ENCODE results near the gene LACTB. TPM values are rescaled to one million over a fixed set of nuclear protein-coding genes. Genes with fewer than 3 reads are reported as not detected.

LACTB gene
- total and polyA plus RNA-seq, 10 of the 15 experiments (the other 5 are each of a cell fraction or from before 2014, with no cell fraction given), result 5.0 to 35.3 (median 16.6) TPM

DNA sequence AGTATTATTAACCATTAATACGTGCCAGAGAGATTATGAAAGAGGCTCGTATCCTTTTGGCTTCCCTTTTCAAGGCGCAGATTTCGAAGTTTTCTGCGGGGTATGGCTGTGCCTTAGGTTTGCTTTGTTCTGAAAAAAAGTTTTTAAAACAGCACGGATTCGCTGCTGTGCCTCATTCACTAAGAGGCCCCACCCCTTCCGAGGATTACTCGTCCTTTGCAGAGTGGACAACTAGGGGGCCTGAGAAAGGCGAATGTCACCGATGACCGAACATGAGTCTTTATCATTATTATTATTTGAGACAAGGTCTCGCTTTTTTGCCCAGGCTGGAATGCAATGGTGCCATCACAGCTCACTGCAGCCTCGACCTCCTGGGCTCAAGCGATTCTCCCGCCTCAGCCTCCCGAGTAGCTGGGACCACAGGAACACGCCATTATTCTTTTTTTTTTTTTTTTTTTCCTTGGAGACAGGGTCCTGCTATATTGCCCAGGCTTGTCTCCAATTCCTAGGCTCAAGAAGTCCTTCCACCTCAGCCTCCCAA, 36.3 kb downstream of the LACTB start (continued):
- TF ChIP-seq PBX3 (IDR thresholded peaks at IDR 0.05; ENCODE audit: insufficient replicate concordance, low read depth, low read length), result no peak

GRCh38 chr15:63160638-63161037, 39.0 kb downstream of the LACTB start:
- no peak for TF ChIP-seq KDM1A (IDR thresholded peaks at IDR 0.05; ENCODE audit: borderline replicate concordance)
- TF ChIP-seq TARDBP (IDR thresholded peaks at IDR 0.05; ENCODE audit: borderline replicate concordance), result no peak
- no peak for TF ChIP-seq PAX8 (IDR thresholded peaks at IDR 0.05)
- no peak for TF ChIP-seq RCOR1 (conservative IDR thresholded peaks at IDR 0.05; ENCODE audit: low read depth, low read length)
- TF ChIP-seq SIX5 (IDR thresholded peaks at IDR 0.05; ENCODE audit: low read depth, low read length, severe bottlenecking), result no peak
- no peak for TF ChIP-seq NRF1 (conservative IDR thresholded peaks at IDR 0.05; ENCODE audit: low read depth, low read length)
- no peak for TF ChIP-seq TAF1 (IDR thresholded peaks at IDR 0.05; ENCODE audit: borderline replicate concordance, low read depth, low read length)
- no peak for TF ChIP-seq DPF2 (IDR thresholded peaks at IDR 0.05)
- TF ChIP-seq JUNB (IDR thresholded peaks at IDR 0.05), result no peak
- Histone ChIP-seq H3K4me1 (ENCODE audit: control insufficient read depth, insufficient read depth, low read length) (peaks cover 10% of the 10 kb centered on the region), H3K9ac (ENCODE audit: control insufficient read depth, insufficient read depth, low read length) (no peak overlapping the region), H2AFZ (ENCODE audit: control insufficient read depth, low read depth, low read length) (no peak overlapping the region), H3K27me3 (replicated peaks in 1 of 2; ENCODE audit: control insufficient read depth in 2 of 2, insufficient read depth in 2 of 2, low read length in 1 of 2) (no peaks in the 10 kb centered on the region), H3K9me3 (replicated peaks; ENCODE audit: control insufficient read depth, insufficient read depth, low read length) (no peaks in the 10 kb centered on the region; the same call in 2 of the 3 replicates), H4K20me1 (ENCODE audit: control insufficient read depth, insufficient read depth) (no peaks in the 10 kb centered on the region), H3K36me3 (ENCODE audit: control insufficient read depth in 2 of 2, insufficient read depth in 2 of 2, low read length in 1 of 2) (no peaks in the 10 kb centered on the region), H3K4me2 (ENCODE audit: control insufficient read depth, insufficient read depth) (no peak overlapping the region), H3K27ac (ENCODE audit: control insufficient read depth, insufficient read depth) (no peak overlapping the region), H3K4me3 (no peak overlapping the region), H3K79me2 (ENCODE audit: control insufficient read depth, insufficient read depth, low read length) (peaks cover 23% of the 10 kb centered on the region)
- ChIA-PET RAD21 (ENCODE audit: unreplicated experiment) (no interaction called here), POLR2A (interaction anchor here (0.8 to 1.2 kb wide), 2 partner anchors 31 to 423 kb away, joined by 3 read pairs; no protein-coding TSS in a partner anchor), SMC1A (ENCODE audit: uncharacterized antibody, unreplicated experiment) (interaction anchor here (0.9 to 1.7 kb wide), 2 partner anchors 31 to 71 kb away, joined by 4 read pairs; no protein-coding TSS in a partner anchor), CTCF (no interaction called here)
- no peak for ATAC-seq
- in situ Hi-C loops (cut with MboI) (no loop called here), intact Hi-C loops (cut with micrococcal nuclease; ENCODE audit: unreplicated experiment) (no loop called here)
- no TSS peak for BruUV-seq (replicated peaks)
- no peak for DNase-seq (ENCODE audit: low read depth, low spot score)
- no peak for FAIRE-seq
